ENCODE data around the gene ST3GAL5. TPM values are rescaled to one million over a fixed set of nuclear protein-coding genes. Genes with fewer than 3 reads are reported as not detected.
"Not testable (repeated sequence)": the region's sequence is repeated elsewhere in the genome, so short reads cannot be mapped to it uniquely, and the experiment has no call there.

Gene ST3GAL5
- total RNA-seq, 2 experiments from 2014 or later = 7.4 to 11.3 TPM

DNA sequence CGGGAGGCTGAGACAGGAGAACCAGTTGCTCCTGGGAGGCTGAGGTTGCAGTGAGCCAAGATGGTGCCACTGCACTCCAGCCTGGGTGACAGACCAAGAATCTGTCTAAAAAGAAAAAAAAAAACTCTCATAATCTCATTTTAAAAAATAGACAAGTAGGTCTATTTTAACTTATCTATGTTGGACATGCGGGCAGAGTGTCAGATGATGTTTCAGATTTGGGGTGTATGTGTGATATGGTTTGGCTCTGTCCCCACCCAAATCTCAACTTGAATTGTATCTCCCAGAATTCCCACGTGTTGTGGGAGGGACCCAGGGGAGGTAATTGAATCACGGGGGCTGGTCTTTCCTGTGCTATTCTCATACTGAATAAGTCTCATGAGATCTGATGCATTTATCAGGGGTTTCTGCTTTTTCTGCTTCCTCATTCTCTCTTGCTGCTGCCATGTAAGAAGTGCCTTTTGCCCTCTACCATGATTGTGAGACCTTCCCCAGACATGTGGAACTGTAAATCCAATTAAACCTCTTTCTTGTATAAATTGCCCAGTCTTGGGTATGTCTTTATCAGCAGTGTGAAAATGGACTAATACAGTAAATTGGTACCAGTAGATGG, 8.0 kb downstream of the ST3GAL5 start:
- H3K4me2 ChIP-seq (ENCODE audit: low read length); H3K36me3 ChIP-seq (ENCODE audit: insufficient read depth, low read length); H3K27ac ChIP-seq (ENCODE audit: low read depth, low read length, poor library complexity, severe bottlenecking); H3K9me3 ChIP-seq (ENCODE audit: low read length); POLR2A ChIA-PET; DNase-seq (ENCODE audit: low spot score); H4K20me1 ChIP-seq (ENCODE audit: insufficient read depth, low read length); BruUV-seq (replicated peaks); H3K4me1 ChIP-seq (ENCODE audit: insufficient read depth, low read length, poor library complexity, severe bottlenecking); CTCF ChIA-PET (ENCODE audit: unreplicated experiment); H3K79me2 ChIP-seq (ENCODE audit: insufficient read depth, low read depth, low read length); H3K9me2 ChIP-seq (ENCODE audit: insufficient read depth, low read length); H2AFZ ChIP-seq (ENCODE audit: low read length); H3K4me3 ChIP-seq (ENCODE audit: low read depth, low read length, poor library complexity, severe bottlenecking): not testable (repeated sequence)
- intact Hi-C loops (cut with micrococcal nuclease; ENCODE audit: unreplicated experiment) = loop anchor here (10.0 kb wide), 1 partner anchor 184 kb away; no protein-coding TSS in a partner anchor

DNA sequence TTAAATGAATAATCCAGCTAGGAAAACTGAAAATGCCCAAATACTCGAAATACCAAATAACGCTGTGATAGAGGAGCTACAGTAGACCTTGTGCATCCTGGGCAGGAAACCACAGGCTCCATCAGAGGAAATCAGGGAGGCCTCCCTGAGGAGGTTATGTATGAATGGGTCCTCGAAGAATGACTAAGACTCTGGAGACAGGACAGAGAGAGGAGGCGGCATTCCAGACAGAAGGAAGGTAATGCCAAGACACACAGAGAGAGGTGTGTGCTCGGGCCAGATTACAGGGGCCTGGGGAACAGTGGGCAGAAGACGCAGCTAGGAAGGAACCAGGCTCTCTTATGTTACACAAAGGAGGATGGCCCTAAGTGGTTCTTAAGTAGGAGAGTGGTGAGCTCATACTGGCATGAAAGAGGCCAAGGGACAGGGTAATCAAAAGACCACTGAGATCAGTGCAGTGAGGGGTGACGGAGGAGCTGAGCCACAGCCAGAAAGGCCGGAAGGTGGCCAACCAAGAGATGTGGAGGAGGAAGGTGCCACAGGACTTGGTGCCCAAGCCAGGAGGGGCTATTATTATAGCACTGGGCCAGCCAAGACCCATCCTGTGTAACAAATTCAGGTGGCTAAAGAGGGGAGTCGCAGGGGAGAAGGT, 9.9 kb downstream of the ST3GAL5 start:
- BruUV-seq (replicated peaks) = no TSS peak
- H4K20me1 ChIP-seq (ENCODE audit: insufficient read depth, low read length) = no peaks in the 10 kb centered on the region
- H3K79me2 ChIP-seq (ENCODE audit: insufficient read depth, low read depth, low read length) = no peaks in the 10 kb centered on the region
- CTCF ChIA-PET (ENCODE audit: unreplicated experiment) = no interaction called here
- no peak overlapping the region for H3K27ac ChIP-seq (ENCODE audit: low read depth, low read length, poor library complexity, severe bottlenecking)
- intact Hi-C loops (cut with micrococcal nuclease; ENCODE audit: unreplicated experiment) = no loop called here
- H3K4me3 ChIP-seq (ENCODE audit: low read depth, low read length, poor library complexity, severe bottlenecking) = no peak overlapping the region
- no peak overlapping the region for H3K4me2 ChIP-seq (ENCODE audit: low read length)
- no peaks in the 10 kb centered on the region for H3K36me3 ChIP-seq (ENCODE audit: insufficient read depth, low read length)
- POLR2A ChIA-PET = interaction anchor here (1.0 kb wide), 1 partner anchor 441 kb away, joined by 4 read pairs; no protein-coding TSS in a partner anchor
- no peaks in the 10 kb centered on the region for H3K4me1 ChIP-seq (ENCODE audit: insufficient read depth, low read length, poor library complexity, severe bottlenecking)
- H3K9me3 ChIP-seq (ENCODE audit: low read length) = peaks cover 6% of the 10 kb centered on the region; the same call in 1 of the 2 replicates
- H3K9me2 ChIP-seq (ENCODE audit: insufficient read depth, low read length) = no peaks in the 10 kb centered on the region
- DNase-seq (ENCODE audit: low spot score) = no peak
- no peak overlapping the region for H2AFZ ChIP-seq (ENCODE audit: low read length)
- TF ChIP-seq, protein P1, sequence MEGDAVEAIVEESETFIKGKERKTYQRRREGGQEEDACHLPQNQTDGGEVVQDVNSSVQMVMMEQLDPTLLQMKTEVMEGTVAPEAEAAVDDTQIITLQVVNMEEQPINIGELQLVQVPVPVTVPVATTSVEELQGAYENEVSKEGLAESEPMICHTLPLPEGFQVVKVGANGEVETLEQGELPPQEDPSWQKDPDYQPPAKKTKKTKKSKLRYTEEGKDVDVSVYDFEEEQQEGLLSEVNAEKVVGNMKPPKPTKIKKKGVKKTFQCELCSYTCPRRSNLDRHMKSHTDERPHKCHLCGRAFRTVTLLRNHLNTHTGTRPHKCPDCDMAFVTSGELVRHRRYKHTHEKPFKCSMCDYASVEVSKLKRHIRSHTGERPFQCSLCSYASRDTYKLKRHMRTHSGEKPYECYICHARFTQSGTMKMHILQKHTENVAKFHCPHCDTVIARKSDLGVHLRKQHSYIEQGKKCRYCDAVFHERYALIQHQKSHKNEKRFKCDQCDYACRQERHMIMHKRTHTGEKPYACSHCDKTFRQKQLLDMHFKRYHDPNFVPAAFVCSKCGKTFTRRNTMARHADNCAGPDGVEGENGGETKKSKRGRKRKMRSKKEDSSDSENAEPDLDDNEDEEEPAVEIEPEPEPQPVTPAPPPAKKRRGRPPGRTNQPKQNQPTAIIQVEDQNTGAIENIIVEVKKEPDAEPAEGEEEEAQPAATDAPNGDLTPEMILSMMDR (conservative IDR thresholded peaks at IDR 0.05; ENCODE audit: low read length) = no peak
- TF ChIP-seq EZH2phosphoT487 (IDR thresholded peaks at IDR 0.05; ENCODE audit: borderline replicate concordance, low read depth, low read length) = no peak

- ChIA-PET CTCF (ENCODE audit: unreplicated experiment) (no interaction called here), POLR2A (interaction anchor here (0.6 to 0.7 kb wide), 2 partner anchors 12 to 81 kb away, joined by 3 read pairs; no protein-coding TSS in a partner anchor)
- Histone ChIP-seq H3K4me2 (ENCODE audit: low read length) (no peak overlapping the region), H3K9me2 (ENCODE audit: insufficient read depth, low read length) (no peaks in the 10 kb centered on the region), H3K36me3 (ENCODE audit: insufficient read depth, low read length) (no peaks in the 10 kb centered on the region), H4K20me1 (ENCODE audit: insufficient read depth, low read length) (no peaks in the 10 kb centered on the region), H3K9me3 (ENCODE audit: low read length) (no peaks in the 10 kb centered on the region), H3K4me1 (ENCODE audit: insufficient read depth, low read length, poor library complexity, severe bottlenecking) (no peaks in the 10 kb centered on the region), H3K4me3 (ENCODE audit: low read depth, low read length, poor library complexity, severe bottlenecking) (no peak overlapping the region), H2AFZ (ENCODE audit: low read length) (no peak overlapping the region), H3K79me2 (ENCODE audit: insufficient read depth, low read depth, low read length) (no peaks in the 10 kb centered on the region), H3K27ac (ENCODE audit: low read depth, low read length, poor library complexity, severe bottlenecking) (no peak overlapping the region)
- TF ChIP-seq, protein P1 (conservative IDR thresholded peaks at IDR 0.05; ENCODE audit: low read length) = no peak
- no peak for TF ChIP-seq EZH2phosphoT487 (IDR thresholded peaks at IDR 0.05; ENCODE audit: borderline replicate concordance, low read depth, low read length)
- BruUV-seq (replicated peaks) = no TSS peak
- intact Hi-C loops (cut with micrococcal nuclease; ENCODE audit: unreplicated experiment) = no loop called here
- no peak for DNase-seq (ENCODE audit: low spot score)
These were observed 13.3 kb downstream of the ST3GAL5 start for GRCh38 chr2:85875350-85876050.

Measured in OCI-LY7 (cell line).